Cardiac septum (tissue), 1 donor: ENCODE measurements around the gene EPHA6. TPM values are rescaled to one million over a fixed set of nuclear protein-coding genes. Genes with fewer than 3 reads are reported as not detected.

Experiments used
- DNase-seq: peaks from one replicate; pipeline ENCODE4 v3.0.0-alpha.2; 2020; ENCODE audit warnings: low spot score
- intact Hi-C: fragments of 100-400 bp; cut with DNase I; formaldehyde crosslinking; loops from one replicate; pipeline ENCODE4 v1.14.0; 2022
- total RNA-seq: library from RNA; stranded (reverse); fragmentation: NEBNext Ultra II Directional; extraction: Animal tissue kit (Norgen Biotek cat#: 25700); gene quantifications from one replicate; pipeline ENCODE4 v1.2.1, GENCODE V29; 2021
- donor health status: DM: no; HTN: no; CAD: no.

Gene EPHA6
- total RNA-seq, 1 donor from 2014 or later, result 0.24 TPM

DNA sequence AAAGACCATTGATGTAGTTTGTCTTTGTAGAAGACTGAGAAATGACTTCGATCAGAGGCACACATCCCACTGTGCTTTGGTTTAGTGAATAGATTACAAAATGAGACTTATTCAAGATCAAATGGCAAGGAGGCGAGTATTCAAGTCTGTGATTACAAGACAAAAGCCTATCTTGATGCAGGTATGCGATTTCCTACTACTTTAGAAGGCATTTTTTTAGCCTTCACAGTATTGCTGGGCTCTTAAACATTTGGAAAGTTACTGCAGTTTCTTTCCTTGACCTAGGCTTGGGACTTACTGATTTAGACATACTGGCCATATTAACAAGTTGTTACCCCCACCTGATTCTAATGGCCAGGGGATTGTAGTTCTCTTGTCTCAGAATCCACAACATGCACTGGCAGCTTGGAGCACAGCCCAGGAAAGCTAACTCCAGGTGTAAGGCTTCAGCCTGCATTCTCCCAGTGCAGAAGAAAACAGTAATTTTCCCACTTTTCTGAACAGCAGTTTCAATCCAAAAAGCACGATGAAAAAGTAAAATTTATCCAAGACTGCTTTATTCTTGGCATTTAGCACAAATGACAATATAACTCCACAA is 311.6 kb downstream of the EPHA6 start:
- no peak for DNase-seq
- intact Hi-C loops, result no loop called here

DNA sequence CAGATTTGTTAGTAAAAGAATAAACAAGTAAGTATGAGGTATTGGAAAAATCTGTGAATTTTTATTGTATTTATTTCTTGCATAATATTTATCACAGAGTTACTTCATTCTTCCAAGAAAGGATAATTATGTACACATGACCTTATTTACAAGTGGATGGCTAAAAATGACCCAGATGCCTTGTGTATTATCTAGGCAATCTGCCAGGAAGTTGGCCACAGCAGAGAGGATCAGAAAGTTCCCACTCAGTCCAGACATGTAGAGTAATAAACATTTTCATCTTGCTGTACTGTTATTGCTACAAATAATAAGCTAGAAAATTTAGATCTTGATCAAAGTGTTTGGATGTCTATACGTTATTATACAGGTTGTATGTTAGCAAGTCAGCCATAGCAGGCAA is 317.1 kb downstream of the EPHA6 start:
- intact Hi-C loops, result no loop called here
- no peak for DNase-seq

DNA sequence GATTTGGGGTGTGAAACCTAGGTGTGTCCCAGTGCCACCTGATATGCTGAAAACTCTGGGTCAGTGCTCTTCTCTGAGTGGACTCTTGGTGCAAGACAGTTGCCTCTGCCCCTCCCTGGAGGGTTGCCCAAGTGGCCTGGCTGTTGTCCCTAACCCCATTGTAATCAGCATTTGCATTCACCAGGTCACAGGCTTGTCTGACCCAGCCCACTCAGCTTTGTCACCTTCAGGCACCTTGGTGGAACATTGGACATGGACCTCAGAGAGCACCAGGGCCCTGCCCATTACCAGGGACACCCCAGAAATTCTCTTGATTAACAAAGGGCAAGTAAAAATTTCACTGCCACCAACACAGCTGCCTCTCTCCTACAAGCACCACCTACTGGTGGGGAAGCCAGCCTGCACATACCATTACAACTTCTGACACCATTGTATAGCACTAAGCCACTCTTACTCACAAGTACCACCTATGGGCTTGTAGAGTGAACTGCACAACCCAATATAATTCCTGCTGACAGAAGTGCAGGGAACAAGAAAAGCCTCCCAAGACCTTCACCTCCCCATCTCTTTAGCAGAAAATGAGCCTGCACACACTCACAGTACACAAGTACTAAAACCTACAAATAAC is 324.6 kb downstream of the EPHA6 start:
- intact Hi-C loops, result no loop called here
- no peak for DNase-seq

DNA sequence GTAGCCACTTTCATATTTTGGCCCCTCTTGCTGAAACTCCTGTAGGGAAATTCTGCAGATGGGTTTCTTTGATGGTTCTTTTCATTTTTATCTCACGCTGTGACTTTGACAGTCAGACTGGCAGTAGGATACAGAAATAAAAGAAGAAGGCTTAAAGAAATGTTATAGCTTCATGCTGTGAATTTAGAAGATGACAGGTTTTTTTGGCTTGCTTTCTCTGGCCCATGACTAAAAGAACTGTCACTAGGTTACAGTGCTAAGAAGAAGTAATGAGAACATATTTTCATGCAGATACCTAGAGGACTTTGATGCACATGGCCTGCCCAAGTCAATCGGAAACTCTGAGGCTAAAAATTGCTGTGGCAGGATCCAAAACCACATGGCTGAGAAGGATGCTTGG is 334.5 kb downstream of the EPHA6 start:
- intact Hi-C loops, result no loop called here
- DNase-seq, result no peak

DNA sequence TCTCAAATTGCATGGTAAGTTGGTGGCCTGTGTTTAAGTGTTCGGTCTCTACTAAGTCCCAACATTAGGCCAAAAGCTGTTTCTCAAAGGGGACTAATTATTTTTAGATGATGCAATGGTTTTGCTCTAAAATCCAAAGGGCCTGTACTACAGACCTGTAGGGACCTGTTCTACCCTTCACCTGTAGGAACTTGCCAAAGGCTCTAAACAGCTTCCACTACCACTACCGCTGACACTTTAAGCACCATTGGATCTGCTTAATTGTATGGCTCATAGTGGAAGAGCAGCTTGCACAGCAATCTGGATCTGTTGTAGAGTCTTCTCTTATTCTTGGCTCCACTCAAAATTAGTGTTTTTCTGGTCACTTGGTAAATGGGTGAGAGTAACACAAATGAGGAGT is 346.8 kb downstream of the EPHA6 start:
- intact Hi-C loops, result no loop called here
- no peak for DNase-seq

DNA sequence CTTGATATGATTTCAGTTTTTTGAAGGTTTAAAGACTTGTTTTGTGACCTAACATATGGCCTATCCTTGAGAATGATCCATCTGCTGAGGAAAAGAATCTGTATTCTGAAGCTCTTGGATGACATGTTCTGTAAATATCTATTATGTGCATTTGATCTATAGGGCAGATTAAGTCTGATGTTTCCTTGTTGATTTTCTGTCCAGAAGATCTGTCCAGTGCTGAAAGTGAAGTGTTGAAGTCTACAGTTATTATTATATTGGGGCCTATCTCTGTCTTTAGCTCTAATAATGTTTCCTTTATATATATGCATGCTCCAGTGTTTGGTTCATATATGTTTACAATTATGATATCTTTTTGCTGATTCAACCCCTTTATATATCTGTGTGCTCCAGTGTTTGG is 362.8 kb downstream of the EPHA6 start:
- DNase-seq, result no peak
- intact Hi-C loops, result no loop called here

DNA sequence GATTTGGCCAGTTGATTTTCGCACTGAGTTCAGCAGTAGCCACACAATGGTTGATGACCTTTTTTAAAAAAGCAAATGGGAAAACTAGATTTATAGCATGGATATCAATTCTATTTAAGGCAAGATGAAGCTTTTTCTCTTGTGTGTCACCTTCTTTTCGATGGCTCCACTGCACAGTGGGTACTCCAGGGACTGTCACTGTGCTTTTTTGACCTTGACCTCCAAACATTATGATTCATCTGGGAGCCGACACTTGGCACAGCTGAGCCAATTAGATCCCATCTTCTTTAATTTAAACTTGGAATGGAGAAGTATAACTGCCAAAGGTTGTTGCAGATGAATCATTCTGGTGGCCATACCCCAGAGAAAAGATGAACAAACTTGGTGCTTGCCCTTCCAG is 367.3 kb downstream of the EPHA6 start:
- intact Hi-C loops, result no loop called here

DNA sequence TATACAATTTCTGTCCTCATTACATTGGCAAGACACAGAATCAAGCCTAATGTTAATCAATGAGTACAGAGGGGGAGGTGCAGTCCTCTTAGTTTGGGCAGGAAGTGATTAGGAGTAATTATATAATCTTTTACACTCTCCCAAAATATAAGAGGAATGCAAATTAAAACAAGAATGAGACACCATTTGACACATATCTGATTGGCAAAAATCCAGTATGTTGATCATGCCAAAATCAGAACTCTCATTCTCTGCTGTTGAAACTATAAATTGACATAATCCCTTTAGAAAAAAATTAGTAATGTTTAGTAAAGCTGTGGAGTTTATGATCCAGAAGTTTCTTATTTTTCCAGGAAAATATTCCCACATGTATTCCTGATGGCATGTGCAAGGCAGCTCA is 373.4 kb downstream of the EPHA6 start:
- intact Hi-C loops, result no loop called here
- no peak for DNase-seq

More for the DNA sequence above, 367.3 kb downstream of the EPHA6 start:
- no peak for DNase-seq

DNA sequence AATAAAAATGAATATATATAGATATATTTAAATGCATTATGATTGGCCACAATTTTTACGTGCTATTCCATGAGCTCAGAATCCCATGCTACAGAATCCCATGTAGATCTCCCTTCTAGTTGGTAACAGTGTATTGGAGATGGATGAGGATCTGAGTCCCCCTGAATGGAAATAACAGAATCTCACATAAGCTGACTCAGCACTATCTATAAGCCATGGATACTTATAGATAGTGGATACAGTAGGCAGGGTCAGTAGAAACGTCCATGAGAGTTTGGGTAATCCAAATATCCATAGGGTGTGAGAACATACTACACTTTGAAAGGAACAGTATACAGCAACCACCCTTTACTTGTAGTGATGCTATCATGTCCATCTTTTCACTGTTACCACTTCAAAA is 375.4 kb downstream of the EPHA6 start:
- intact Hi-C loops, result no loop called here
- no peak for DNase-seq

DNA sequence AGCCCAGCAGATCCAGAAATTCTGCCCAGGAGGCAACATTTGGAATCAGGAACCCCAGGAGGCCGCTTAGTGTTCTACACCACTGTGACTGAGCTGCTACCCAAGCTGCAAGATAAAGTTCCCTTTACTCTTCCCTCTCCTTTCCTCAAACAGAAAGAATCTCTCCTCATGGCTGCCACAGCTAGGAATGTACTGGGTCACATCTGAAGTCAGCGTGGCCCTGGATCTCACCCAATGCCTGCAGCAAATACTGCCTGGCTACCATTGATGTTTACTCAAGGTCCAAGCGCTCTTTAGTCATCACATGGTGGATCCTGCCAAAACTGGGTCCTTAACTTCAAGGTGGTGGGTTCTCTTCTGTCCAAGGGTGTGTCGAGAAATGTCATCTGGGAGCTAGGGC is 382.7 kb downstream of the EPHA6 start:
- no peak for DNase-seq
- intact Hi-C loops, result no loop called here

DNA sequence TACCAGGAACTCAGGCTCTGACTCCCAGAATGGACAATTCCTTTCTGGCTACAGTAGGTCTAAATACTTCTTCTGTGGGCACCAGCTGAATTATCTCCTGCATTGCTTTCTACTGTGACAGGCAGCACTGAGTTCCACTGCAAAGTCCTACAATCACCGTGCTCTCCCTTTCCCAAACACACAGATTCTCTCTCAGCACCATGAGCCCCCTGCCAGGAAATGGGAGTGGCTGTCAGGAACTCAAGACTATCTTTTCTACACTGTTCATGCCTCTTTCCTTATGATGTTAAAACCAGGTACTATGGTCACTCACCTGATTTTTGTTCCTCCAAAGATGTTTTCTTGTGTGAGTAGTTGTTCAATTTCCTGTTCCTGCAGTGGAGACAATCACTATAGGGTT is 383.4 kb downstream of the EPHA6 start:
- intact Hi-C loops, result no loop called here

DNA sequence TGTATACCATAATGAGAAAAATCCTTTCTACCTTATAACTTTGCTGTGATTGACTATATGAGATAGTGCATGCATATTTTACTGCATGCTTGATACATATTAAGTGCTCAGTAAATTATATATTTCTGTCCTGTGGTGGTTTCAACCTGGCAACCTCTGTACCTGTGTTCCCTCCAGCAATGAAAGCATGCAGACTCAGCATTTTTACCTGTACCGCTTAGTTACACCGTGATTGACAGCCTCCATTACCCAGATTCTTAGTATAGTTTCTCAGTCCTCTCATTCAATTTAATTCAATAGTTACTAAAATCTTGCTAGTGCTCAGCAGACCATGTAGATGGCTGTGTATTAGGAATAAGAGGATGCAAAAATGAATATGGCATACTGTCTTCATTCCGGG is 386.0 kb downstream of the EPHA6 start:
- DNase-seq, result no peak
- intact Hi-C loops, result no loop called here

More for the DNA sequence above, 383.4 kb downstream of the EPHA6 start:
- DNase-seq, result no peak

DNA sequence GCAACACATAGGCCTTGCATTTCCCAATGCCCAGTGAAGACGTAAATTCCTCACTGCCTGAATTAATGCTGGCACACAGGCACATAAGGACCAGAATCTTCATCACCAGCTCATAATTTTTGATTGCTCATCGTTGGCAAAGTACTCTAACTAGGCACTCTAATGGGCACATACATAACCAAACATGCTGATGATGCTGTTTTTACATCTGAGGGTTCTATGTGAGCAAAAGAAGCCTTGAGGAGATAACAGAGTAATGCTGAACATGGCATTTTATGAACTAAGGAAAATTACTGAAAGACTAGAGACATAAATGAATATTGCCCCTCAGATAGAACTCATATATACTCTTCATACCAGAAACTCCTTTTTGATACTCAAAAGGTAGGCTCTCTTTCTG is 387.4 kb downstream of the EPHA6 start:
- DNase-seq, result no peak
- intact Hi-C loops, result no loop called here

DNA sequence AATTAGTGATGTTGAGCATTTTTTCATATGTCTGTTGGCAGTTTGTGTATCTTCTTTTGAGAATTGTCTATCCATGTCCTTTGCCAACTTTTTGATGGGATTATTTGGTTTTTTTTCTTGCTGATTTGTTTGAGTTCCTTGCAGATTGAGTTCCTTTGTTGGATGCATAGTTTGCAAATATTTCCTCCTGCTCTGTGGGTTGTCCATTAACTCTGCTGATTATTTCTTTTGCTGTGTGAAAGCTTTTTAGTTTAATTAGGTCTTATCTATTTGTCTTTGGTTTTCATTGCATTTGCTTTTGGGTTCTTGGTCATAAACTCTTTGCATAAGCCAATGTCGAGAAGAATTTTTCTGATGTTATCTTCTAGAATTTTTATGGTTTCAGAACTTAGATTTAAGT is 414.6 kb downstream of the EPHA6 start:
- intact Hi-C loops, result no loop called here
- DNase-seq, result no peak

DNA sequence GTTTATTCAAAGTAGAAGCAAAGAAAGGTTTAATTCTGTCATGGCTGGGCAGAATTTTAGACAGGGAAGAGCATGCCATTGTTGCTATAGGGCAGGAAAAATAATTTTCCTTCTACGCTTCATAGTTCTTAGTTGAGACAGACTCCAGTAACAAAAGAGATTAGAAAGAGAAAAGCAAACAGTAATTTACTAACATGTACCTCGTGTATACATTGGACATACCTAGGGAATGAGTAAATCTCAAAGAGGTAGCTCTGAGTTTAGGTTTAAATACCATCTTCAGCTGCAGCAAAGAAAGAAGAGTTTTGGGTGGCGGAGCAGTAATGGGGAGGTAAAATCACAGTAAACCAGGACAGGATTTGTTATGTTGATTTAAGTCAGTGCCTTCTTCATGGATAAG is 416.1 kb downstream of the EPHA6 start:
- no peak for DNase-seq
- intact Hi-C loops, result no loop called here

DNA sequence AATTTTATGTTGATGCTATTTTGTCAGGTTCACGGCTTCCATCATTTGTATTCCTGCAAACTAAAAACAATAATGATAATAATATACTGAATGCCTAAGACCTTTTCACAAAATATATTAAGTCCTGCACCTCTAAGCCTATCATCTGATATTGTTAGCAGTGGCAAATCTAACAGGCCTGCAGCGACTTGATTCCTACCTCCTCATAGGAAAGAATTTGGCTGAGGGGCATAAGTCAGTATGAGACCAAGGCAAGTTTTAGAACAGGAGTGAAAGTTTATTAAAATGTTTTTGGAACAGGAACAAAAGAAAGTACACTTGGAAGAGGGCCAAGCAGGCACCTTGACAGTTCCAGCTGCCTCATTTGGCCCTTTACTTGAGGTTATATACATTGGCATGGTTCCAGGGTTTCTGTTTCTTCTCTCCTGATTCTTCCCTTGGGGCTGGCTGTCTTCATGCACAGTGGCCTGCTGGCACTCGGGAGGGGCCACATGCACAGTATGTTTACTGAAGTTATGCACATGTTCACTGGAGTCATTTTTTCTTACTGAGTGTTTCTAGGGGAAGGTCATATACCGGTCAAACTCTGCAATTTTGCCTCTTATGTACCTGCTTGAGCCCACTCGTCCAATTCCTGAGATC is 418.1 kb downstream of the EPHA6 start:
- intact Hi-C loops, result no loop called here
- DNase-seq, result no peak

DNA sequence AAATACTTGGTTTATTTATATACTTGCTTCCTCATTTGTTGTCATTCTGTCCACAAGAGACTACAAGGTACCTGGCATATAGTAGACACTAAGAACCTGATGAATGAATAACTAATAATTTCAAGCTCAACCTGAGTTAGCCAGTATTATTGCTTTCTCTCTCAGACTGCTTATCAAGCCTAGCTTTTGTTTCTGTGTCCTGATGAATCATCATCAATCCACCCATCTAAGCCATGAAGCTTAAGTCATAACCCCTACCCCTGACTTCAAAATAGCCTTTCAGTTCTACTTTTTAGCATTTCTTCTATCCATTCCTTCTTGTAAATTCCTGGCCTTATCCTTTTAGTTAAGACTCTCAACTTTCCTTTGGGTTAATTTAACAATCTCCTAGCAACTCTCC is 420.8 kb downstream of the EPHA6 start:
- no peak for DNase-seq
- intact Hi-C loops, result no loop called here

DNA sequence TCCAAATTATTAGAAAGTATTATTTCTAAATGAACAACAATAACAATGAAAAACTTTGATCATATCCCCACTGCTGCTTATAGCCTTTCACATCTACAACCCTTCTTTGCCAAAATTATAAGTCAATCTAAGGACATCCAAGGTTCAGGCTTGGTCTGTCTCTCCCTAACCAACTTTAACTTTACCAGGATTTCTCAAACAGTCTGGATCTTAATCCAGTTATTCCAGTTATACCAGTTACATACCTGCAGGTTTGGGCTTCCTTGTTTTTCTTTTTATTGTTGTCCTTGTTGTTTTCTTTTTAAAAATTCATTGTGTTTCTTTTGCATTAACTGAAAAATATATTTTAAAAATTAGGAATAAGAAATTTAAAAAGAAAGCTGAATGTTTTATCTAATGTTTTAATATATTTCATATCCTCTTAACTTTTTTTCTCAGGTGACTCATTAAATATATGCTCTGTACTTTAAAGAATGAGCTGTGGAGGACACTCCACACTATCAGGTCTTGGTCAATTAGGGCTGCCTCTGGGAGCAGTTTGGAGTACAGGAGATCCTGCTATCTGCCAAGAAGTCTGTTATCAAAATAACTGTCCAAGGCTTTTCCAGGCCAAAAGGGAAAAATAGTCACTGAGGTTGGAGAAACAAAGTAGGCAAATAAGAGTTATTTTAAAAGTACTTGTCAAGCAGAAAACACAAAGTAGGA is 421.4 kb downstream of the EPHA6 start:
- intact Hi-C loops, result no loop called here
- DNase-seq, result no peak

DNA sequence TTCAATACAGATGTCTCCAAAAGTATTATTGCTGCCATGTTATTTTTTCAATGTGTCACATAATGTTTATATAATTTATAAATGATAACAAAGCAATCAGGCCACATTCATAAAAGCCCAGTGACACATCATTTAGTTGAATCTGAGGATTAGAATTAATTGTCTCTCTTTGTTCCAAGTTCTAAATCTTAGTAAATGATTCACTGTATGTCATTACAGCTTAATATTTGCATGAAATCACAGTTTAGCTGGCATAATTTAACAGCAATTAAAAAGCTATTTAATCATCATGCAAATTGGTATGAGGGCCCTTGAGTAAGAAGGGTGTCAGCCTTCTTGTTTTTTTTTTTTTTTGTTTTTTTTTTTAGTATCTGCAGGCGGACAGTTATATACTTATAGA is 427.0 kb downstream of the EPHA6 start:
- no peak for DNase-seq
- intact Hi-C loops, result no loop called here

DNA sequence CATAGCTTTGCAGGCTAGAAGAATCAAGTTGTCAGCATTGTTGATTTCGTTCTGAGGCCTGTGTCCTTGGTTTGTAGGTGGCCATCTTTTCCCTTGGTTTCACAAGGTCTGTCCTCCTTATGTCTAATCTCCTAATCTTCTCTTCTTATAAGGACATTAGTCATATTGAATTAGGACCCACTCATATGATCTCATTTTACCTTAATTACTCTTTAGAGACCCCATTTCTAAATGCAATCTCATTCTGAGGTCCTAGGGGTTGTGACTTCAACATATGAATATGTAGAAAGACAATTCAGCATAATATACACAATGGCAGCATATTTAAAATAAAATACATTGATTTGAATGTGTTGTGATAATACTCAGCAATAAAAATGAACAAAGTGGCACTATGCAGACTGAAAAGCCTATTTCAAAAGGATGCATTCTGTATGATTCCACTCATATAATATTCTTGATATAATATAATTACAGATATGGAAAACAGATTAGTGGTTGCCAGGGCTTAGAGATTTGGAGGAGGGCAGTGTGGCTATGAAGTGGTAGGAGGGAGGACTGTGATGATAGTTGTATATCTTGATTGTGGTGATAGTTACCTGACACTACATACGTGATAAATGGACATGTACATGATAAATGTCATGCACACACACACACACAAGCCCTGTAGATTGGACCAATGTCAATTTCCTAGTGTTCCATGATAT is 431.0 kb downstream of the EPHA6 start:
- no peak for DNase-seq
- intact Hi-C loops, result no loop called here
